Limb (tissue), 2 donors: ENCODE measurements around the gene PLCL1.

ENCODE experiments used
- DNase-seq, 2 donors: peaks; one replicate each; pipeline ENCODE4 v3.0.0-alpha.2; 2016; ENCODE audit errors: extremely low spot score in 2 of 2

The PLCL1 gene

GRCh38 chr2:197884252-197884651 is 79.9 kb downstream of the PLCL1 start:
- DNase-seq, result no peak

GRCh38 chr2:197885126-197885525 is 80.7 kb downstream of the PLCL1 start:
- no peak for DNase-seq

DNA sequence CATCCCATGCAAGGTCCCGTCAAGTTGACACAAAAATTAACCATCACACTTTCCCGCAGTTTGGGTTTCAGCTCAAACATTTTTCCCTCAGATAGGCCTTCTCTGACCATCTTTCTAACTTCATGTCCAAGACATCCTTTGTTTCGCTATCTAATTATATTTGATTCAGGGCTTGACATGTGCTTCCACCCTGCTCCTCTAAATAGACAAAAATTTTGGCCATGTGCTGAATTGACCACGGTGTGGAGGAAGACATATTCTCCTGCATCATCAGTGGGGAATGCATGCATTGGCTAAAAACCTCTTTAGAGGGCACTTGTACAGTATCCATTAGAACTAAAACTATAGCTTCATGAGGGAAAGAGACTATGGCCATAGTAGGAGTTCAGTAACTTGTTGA is 81.2 kb downstream of the PLCL1 start:
- DNase-seq, result no peak

- DNase-seq, result no peak
Observed at GRCh38 chr2:197888321-197888720, 83.9 kb downstream of the PLCL1 start.

DNA sequence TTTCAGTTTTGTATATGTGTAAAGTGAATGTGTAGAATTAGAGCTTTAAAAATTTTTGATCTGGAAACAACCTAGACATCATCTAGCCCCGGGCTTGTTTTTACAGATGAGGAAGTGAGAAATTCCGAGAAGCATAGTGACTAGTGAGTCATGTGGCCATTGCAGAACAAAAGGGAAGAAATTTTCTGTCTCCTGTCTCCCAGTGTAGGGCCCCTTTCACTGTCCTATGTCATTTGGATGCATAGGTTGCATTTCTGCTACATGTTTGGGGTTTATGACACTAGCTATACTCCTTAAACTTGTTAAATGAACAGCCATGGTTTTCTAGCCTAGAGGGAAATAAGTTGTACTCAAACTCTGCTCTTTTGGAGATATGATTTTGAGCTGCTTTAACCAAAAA is 84.6 kb downstream of the PLCL1 start:
- DNase-seq, result no peak

- no peak for DNase-seq
Observed at GRCh38 chr2:197890168-197890567, 85.8 kb downstream of the PLCL1 start.

GRCh38 chr2:197891897-197892442 is 87.6 kb downstream of the PLCL1 start:
- no peak for DNase-seq

GRCh38 chr2:197893403-197894177 is 89.2 kb downstream of the PLCL1 start:
- DNase-seq, result no peak

DNA sequence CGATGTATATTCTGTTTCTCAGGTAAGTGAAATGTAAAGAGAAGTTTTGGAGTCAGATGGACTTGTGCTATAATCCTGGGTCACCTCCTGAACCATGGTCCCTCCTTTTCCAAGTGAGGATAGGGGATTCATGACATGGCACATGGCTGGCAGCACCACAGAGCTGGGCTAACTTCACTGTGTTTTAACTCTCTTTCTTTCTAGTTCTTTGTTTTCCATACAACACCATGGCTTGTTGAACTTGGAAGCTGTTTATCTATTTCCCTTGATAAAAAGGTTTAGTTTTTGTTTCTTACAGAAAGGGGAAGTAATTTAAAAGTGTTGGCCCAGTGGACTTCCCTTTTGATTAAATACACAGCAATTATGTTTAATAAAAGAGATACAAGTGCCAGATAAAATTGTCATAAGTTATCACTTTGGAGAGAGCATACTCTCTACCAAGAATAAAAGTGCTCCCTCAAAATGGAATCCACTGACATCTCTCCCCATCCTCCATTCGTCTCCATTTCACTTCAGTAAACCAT is 90.4 kb downstream of the PLCL1 start:
- DNase-seq, result no peak

GRCh38 chr2:197897960-197898678 is 93.7 kb downstream of the PLCL1 start:
- DNase-seq, result no peak

DNA sequence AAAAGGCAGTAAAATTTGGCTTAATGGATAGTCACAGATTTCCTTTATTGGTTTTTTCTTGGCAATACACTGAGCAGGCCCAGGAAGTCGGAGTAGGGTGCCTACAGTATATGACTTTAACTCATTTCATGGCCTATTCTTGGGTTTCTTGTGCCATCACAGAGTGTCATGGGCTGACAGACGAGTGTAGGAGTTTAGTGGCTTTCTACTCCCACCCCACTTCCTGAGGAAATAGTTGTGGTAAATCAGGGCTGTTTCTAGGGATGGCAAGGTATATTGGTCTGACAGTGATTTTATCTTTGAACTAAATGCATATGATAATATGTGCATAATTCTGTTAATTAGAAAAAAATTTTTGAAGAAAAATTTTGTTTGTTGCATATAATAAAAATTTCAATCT is 100.1 kb downstream of the PLCL1 start:
- no peak for DNase-seq

DNA sequence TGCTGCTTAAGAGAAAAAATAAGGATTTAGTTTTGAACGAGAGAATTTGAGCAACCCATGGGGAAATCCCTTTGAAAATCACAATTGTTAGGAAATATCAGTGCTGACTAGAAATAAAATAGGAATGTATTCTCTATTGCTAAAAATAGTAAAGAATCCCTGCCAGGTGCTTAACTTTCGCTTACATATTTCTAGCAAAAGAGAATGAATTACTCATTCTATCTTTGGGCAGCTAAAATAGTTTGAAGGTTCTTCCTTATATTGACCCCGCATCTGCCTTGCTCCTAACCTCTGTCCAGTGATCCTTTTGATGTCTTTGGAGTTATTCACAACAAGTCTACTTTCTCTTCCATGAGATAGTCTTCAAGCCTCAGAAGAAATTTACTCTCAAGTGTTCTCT is 103.8 kb downstream of the PLCL1 start:
- DNase-seq, result no peak

GRCh38 chr2:197908990-197909776 is 104.8 kb downstream of the PLCL1 start:
- DNase-seq, result peak; percentile 35 to 67

GRCh38 chr2:197911667-197912066 is 107.3 kb downstream of the PLCL1 start:
- no peak for DNase-seq

DNA sequence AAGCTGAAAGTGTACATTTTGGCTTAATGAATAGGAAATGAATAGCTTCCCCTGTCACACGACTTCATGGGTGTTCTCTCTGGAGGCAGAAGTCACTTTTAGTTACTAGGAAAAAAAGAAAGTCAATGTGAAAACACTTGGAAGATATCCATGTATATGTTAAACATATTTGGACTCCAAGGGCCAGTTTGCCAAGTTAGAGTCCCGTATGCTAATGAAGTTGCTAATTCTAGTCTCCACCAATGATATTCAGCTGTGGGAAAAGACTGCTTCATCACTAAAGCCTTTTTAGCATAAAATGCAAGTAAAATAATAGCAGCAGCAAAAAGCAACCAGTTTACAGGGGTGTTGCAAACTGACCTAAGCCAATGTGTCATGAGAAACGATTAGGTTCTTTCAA is 108.7 kb downstream of the PLCL1 start:
- DNase-seq, result no peak

DNA sequence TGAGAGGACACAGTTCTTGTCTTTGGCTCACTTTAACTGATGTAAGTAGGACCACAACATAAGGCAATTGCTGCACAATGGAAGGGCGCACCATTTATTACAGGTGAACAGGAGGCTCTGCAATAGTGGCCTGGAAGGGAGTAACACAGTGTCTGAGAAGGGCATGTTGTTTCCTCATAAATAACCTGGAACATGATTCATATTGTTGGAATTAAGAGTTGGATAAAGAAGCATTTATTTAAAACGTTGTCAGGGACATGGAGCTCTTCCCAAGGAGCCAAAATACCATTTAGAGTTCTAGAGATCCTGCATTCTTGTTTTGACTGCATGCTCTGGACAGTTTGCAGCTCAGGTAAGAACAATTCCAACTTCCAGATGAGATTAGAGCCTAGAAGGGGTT is 110.4 kb downstream of the PLCL1 start:
- no peak for DNase-seq

DNA sequence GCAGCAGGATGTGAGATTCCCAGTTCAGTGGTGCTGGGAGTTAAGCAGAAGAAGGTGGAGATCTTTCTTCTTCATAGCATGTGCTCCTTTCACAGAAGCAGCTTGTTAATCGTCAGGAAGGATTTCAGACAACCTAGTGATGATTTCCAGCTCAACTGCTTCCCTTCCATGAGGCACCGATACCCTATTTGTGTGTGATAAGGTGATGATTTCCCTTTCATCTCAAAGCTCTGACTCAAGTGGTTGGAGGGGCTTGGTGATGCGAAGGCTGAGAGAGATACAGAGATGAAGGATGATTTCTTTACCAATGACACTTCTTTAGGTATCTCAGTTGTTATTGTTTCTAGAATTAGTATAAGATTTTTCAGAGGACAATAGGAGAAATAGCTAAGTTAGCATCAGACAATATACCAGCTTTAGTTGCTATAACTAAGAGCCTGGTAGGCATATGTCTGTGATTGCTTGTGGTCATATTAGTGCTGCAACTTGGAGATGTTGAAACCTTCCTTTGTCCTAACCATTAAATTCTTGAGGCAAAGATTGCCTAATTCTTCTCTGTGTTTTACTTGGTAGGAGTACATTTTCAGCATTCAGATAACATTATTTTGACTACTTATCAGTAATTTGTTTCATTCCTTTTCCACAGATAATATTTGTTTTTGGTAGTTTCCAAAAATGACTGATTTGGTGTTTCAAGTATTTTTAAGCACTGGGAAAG is 111.3 kb downstream of the PLCL1 start:
- no peak for DNase-seq

DNA sequence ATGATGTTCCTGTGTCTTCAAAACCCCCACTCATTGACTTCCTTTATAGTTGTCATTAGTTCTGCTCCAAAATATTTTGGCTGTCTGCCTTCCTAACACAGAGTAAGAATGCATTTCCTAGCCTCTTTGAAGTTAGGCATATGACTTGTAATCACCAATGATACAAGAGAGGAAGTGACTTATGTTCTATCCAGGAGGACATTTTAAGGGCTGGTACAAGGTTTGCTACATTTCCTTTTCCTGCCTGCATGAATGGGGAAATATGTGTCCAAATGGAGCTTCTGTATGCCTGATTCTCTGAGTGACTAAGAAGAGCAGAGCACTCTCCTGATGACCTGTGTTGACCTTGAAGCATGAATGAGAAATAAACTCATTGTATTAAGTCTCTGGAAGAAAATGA is 115.1 kb downstream of the PLCL1 start:
- DNase-seq, result no peak

DNA sequence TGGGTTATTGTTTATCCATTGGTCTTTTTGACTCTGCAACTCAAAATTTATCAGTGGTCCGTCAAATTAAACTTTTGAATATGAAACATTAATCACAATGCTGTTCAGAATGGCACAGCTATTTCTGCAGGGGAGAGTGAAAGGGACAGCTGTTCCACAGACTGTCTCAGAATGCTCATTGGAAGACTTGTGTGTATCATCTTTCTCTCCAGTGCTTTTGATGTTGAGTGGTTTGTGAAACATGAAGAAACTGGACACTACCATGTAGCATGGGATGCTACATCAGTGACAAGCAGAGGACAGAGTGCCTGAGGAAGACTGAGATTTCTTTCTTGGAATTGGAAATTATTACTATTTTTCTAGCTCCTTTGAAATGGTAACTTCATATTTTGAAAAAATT is 115.7 kb downstream of the PLCL1 start:
- DNase-seq, result peak in 1 of 2 donors; percentile 49

DNA sequence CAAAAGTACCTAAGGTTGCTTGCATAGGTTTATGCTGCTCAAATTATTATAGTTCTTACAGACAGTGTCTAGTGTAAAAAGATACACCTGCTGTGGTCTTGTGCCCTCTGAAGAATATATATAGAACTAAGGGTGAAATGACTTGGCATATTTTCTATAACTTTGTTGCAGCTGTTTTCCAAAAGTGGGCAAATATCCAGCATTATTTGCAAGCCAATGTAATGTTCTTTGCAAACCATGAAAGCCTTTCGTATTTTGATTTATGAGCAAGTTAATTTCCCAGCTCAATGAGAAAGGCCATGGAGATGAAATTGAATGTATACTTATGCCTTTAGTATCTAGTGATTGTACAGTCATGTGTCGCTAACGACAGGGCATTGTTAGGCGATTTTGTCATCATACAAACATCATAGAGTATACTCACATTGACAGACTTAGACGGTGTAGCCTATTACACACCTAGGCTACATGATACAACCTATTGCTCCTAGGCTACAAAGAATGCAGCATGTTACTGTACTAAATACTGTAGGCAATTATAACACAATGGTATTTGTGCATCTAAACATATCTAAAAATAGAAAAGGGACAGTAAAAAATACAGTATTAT is 116.3 kb downstream of the PLCL1 start:
- DNase-seq, result no peak

DNA sequence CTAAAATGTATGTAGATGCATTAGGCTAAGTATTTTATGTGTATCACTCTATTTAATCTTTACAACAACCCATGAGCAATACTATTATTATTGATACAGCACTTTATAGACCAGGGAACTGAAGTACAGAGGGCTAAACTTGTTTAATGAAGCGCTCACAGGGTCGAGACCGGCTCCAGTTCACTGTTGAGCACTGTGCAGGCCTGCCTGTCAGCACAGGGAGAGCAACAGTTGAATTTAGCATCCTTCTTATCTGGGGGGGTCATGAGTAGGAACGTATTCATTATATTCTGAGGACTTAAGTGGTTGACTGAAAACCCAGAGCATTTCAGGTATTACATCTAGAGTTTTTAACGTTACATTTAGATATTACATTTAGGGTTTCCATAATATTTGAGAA is 120.1 kb downstream of the PLCL1 start:
- no peak for DNase-seq
